ENCODE results near the gene OSBPL7. TPM values are rescaled to one million over a fixed set of nuclear protein-coding genes. Genes with fewer than 3 reads are reported as not detected.

The OSBPL7 gene
- total and polyA plus RNA-seq, 4 donors, result 7.6 to 25.3 (median 11.0) TPM

GRCh38 chr17:47757386-47757785, 64.2 kb downstream of the OSBPL7 start:
- no peak overlapping the region for H3K4me3 ChIP-seq
- H3K9ac ChIP-seq (ENCODE audit: insufficient read depth in 1 of 2, low read length in 2 of 2), result no peak overlapping the region
- peaks cover 0 to 8% (median 3%) of the 10 kb centered on the region in 4 donors for H3K9me3 ChIP-seq (ENCODE audit: control insufficient read depth in 4 of 4, insufficient read depth in 3 of 4, low read length in 3 of 4)
- H3K27me3 ChIP-seq (ENCODE audit: control insufficient read depth in 3 of 3, insufficient read depth in 3 of 3, low read length in 2 of 3), result no peaks in the 10 kb centered on the region
- ATAC-seq (ENCODE audit: insufficient read depth, low FRiP score) (no peak), DNase-seq (no peak)
- H3K4me1 ChIP-seq (ENCODE audit: control insufficient read depth in 5 of 5, insufficient read depth in 5 of 5, low read length in 5 of 5), result no peaks in the 10 kb centered on the region
- TF ChIP-seq CTCF (IDR thresholded peaks at IDR 0.05; ENCODE audit: control extremely low read depth, extremely low read depth), result no peak
- H3K27ac ChIP-seq (ENCODE audit: low read depth in 1 of 2, low read length in 1 of 2), result no peak overlapping the region
- 33 to 50% methylated on average over 1 of the region's 1 CpG for WGBS, 2 donors
- H3K36me3 ChIP-seq (ENCODE audit: control insufficient read depth in 4 of 4, insufficient read depth in 4 of 4, low read length in 4 of 4), result no peaks in the 10 kb centered on the region

Other genes with a start within 250 kb of the OSBPL7 start
- 100 to 1,000 TPM; 205 to 258 TPM for gene KPNB1, start 171.9 kb downstream of the OSBPL7 start, total RNA-seq
- gene KPNB1, start 171.9 kb downstream of the OSBPL7 start, polyA plus RNA-seq, result 100 to 1,000 TPM in 1 of 2 donors, 10 to 100 TPM in 1; 40.1 to 112 TPM
- 10 to 100 TPM in 1 of 2 donors, 1 to 10 TPM in 1; 9.0 to 12.1 TPM for gene TBKBP1, start 127.6 kb downstream of the OSBPL7 start, total RNA-seq
- gene TBKBP1, start 127.6 kb downstream of the OSBPL7 start, polyA plus RNA-seq, result 10 to 100 TPM; 12.2 to 14.0 TPM
- gene TBX21, start 88.6 kb downstream of the OSBPL7 start, total RNA-seq, result 1 to 10 TPM in 1 of 2 donors, under 1 TPM in 1; 0.77 to 2.0 TPM
- under 1 TPM; 0.53 to 0.82 TPM for gene TBX21, start 88.6 kb downstream of the OSBPL7 start, polyA plus RNA-seq
- gene MRPL10, start 9.7 kb upstream of the OSBPL7 start, total RNA-seq, result 10 to 100 TPM; 18.4 to 32.9 TPM
- gene MRPL10, start 9.7 kb upstream of the OSBPL7 start, polyA plus RNA-seq, result 10 to 100 TPM; 27.6 to 38.3 TPM
- 10 to 100 TPM in 1 of 2 donors, 1 to 10 TPM in 1; 9.6 to 25.3 TPM for gene LRRC46, start 9.9 kb upstream of the OSBPL7 start, total RNA-seq
- 10 to 100 TPM in 1 of 2 donors, 1 to 10 TPM in 1; 9.3 to 11.8 TPM for gene LRRC46, start 9.9 kb upstream of the OSBPL7 start, polyA plus RNA-seq
- gene SCRN2, start 19.5 kb upstream of the OSBPL7 start, total RNA-seq, result 10 to 100 TPM; 26.7 to 37.8 TPM
- gene SCRN2, start 19.5 kb upstream of the OSBPL7 start, polyA plus RNA-seq, result 10 to 100 TPM; 22.8 to 61.7 TPM
- 1 to 10 TPM; 2.5 to 4.5 TPM for gene SP6, start 29.4 kb upstream of the OSBPL7 start, total RNA-seq
- gene SP6, start 29.4 kb upstream of the OSBPL7 start, polyA plus RNA-seq, result 1 to 10 TPM; 2.3 to 4.4 TPM
- 10 to 100 TPM in 1 of 2 donors, 1 to 10 TPM in 1; 4.9 to 19.9 TPM for gene SP2, start 74.4 kb upstream of the OSBPL7 start, total RNA-seq
- 10 to 100 TPM in 1 of 2 donors, 1 to 10 TPM in 1; 5.8 to 16.4 TPM for gene SP2, start 74.4 kb upstream of the OSBPL7 start, polyA plus RNA-seq
- 10 to 100 TPM in 1 of 2 donors, 1 to 10 TPM in 1; 9.3 to 43.9 TPM for gene PNPO, start 119.8 kb upstream of the OSBPL7 start, total RNA-seq
- 10 to 100 TPM; 10.9 to 11.5 TPM for gene PNPO, start 119.8 kb upstream of the OSBPL7 start, polyA plus RNA-seq
- 10 to 100 TPM; 59.5 to 86.9 TPM for gene PRR15L, start 136.1 kb upstream of the OSBPL7 start, total RNA-seq
- 10 to 100 TPM; 64.2 to 98.5 TPM for gene PRR15L, start 136.1 kb upstream of the OSBPL7 start, polyA plus RNA-seq
- gene CDK5RAP3, start 149.3 kb upstream of the OSBPL7 start, total RNA-seq, result 100 to 1,000 TPM; 129 to 167 TPM
- gene CDK5RAP3, start 149.3 kb upstream of the OSBPL7 start, polyA plus RNA-seq, result 100 to 1,000 TPM; 139 to 212 TPM
- gene COPZ2, start 216.0 kb upstream of the OSBPL7 start, total RNA-seq, result 10 to 100 TPM in 1 of 2 donors, 1 to 10 TPM in 1; 6.8 to 25.5 TPM
- 10 to 100 TPM in 1 of 2 donors, 1 to 10 TPM in 1; 6.2 to 16.4 TPM for gene COPZ2, start 216.0 kb upstream of the OSBPL7 start, polyA plus RNA-seq
- 100 to 1,000 TPM in 1 of 2 donors, 10 to 100 TPM in 1; 75.7 to 135 TPM for gene NFE2L1, start 226.6 kb upstream of the OSBPL7 start, total RNA-seq
- 10 to 100 TPM; 68.8 to 98.4 TPM for gene NFE2L1, start 226.6 kb upstream of the OSBPL7 start, polyA plus RNA-seq